GM12892 (cell line): ENCODE measurements around the gene ST3GAL3.

Experiments
- POLR2A ChIP-seq: IDR thresholded peaks from 2 replicates; pipeline ENCODE4 v1.6.1; 2011; ENCODE audit warnings: low read depth, low read length, control low read depth
- POLR2AphosphoS5 ChIP-seq: IDR thresholded peaks from 2 replicates; pipeline ENCODE4 v1.6.1; 2011; ENCODE audit warnings: low read depth, low read length, control low read depth
- TAF1 ChIP-seq: IDR thresholded peaks from 2 replicates; pipeline ENCODE4 v1.6.1; 2011; ENCODE audit warnings: low read depth, mild to moderate bottlenecking, control low read depth, low read length, borderline replicate concordance

GRCh38 chr1:43766818-43767525 is 59.6 kb downstream of the ST3GAL3 start:
- TF ChIP-seq POLR2AphosphoS5 (no peak), POLR2A (no peak), TAF1 (no peak)
